ENCODE measurements around the gene E2F2.

GRCh38 chr1:23576338-23577055, 45.5 kb upstream of the E2F2 start:
- no peak; the same call in 1 of the 2 replicates for TF ChIP-seq CTCF (IDR thresholded peaks at IDR 0.05; ENCODE audit: low read length)
- TF ChIP-seq EZH2 (IDR thresholded peaks at IDR 0.05; ENCODE audit: borderline replicate concordance, low read length) = no peak
